Mucosa of descending colon (tissue), 3 donors: ENCODE results near the gene BTBD16. TPM values are rescaled to one million over a fixed set of nuclear protein-coding genes. Genes with fewer than 3 reads are reported as not detected.
A peak's percentile ranks its signal among the peaks of the same experiment; 100 is the strongest.

Experiments
- ATAC-seq: fragments of 200-7000 bp; cut with Tn5 transposase; one replicate; pipeline ENCODE4 v1.9.1; 2020; ENCODE audit warnings: mild to moderate bottlenecking, moderate library complexity
- DNase-seq, 3 donors: peaks; one replicate each; pipeline ENCODE4 v3.0.0-alpha.2; 2020
- H3K36me3 ChIP-seq: fragments of 200-600 bp; one replicate; pipeline ENCODE4 v1.8.0; 2021; ENCODE audit warnings: low read depth, mild to moderate bottlenecking
- H3K4me1 ChIP-seq: fragments of 200-600 bp; one replicate; pipeline ENCODE4 v1.8.0; 2021; ENCODE audit warnings: low read depth, mild to moderate bottlenecking
- H3K4me3 ChIP-seq: fragments of 200-600 bp; one replicate; pipeline ENCODE4 v1.8.0; 2021; ENCODE audit warnings: mild to moderate bottlenecking
- H3K9me3 ChIP-seq: fragments of 200-600 bp; one replicate; pipeline ENCODE4 v1.8.0; 2021; ENCODE audit warnings: mild to moderate bottlenecking
- CTCF ChIP-seq: fragments of 200-600 bp; IDR thresholded peaks from one replicate; pipeline ENCODE4 v1.8.0; 2022; ENCODE audit warnings: antibody characterized with exemption, mild to moderate bottlenecking
- intact Hi-C, 2 donors: fragments of 100-400 bp; cut with DNase I in 1 of 2; cut with micrococcal nuclease in 1 of 2; formaldehyde crosslinking; loops; one replicate each; pipeline versions ENCODE4 v1.11.0 to v1.11.1; 2022; cut with DNase I, micrococcal nuclease
- total RNA-seq, 3 donors: library from RNA; stranded (reverse); fragmentation: NEBNext Ultra II Directional in 2 of 3; extraction: Animal tissue kit (Norgen Biotek cat#: 25700) in 2 of 3; gene quantifications; one replicate each; pipeline versions ENCODE4 v1.2.1 to v1.2.4, GENCODE V29; 2021 to 2023
- donor health status: DM: no; HTN: no; CAD: no; lungs with moderate emphysema.
- donor health status: DM: no; HTN: no; CAD: no.
- donor health status: DM: no; HTN: yes; CAD: no.

BTBD16 gene
- total RNA-seq, 3 donors from 2014 or later = 0.16 to 0.60 (median 0.26) TPM

DNA sequence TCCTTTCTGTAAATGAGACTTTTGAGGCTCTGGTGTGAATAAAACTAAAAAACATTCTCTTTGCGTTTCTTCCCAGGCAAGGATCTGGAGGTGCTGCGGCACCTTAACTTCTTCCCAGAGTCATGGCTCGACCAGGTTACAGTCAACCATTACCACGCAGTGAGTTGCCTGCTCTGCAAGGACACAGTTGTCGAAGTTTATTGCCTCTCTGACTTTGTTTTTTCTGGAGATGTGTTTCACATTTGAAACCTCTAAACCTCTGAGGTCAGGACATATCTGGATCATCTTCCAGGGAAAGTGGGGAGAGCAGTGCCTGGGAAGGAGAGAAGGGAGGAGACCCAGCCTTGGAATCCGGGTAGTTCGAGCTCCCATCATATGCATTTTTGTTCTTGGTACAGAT, 60.0 kb downstream of the BTBD16 start:
- H3K4me1 ChIP-seq = no peaks in the 10 kb centered on the region
- intact Hi-C loops = no loop called here
- no peak overlapping the region for H3K4me3 ChIP-seq
- no peaks in the 10 kb centered on the region for H3K36me3 ChIP-seq
- peak; percentile 9 for ATAC-seq
- H3K9me3 ChIP-seq = no peaks in the 10 kb centered on the region
- TF ChIP-seq CTCF = no peak
- DNase-seq = no peak

- no peak for TF ChIP-seq CTCF
- H3K36me3 ChIP-seq = no peaks in the 10 kb centered on the region
- H3K4me1 ChIP-seq = no peaks in the 10 kb centered on the region
- peak; percentile 84 for ATAC-seq
- H3K4me3 ChIP-seq = no peak overlapping the region
- H3K9me3 ChIP-seq = no peaks in the 10 kb centered on the region
- intact Hi-C loops = no loop called here
- no peak for DNase-seq
Observed at GRCh38 chr10:122331615-122332446, 60.7 kb downstream of the BTBD16 start.

GRCh38 chr10:122333037-122333436, 61.9 kb downstream of the BTBD16 start:
- H3K9me3 ChIP-seq = no peaks in the 10 kb centered on the region
- TF ChIP-seq CTCF = no peak
- ATAC-seq (no peak), DNase-seq (no peak)
- no peaks in the 10 kb centered on the region for H3K36me3 ChIP-seq
- H3K4me3 ChIP-seq = no peak overlapping the region
- peaks cover 2% of the 10 kb centered on the region for H3K4me1 ChIP-seq
- intact Hi-C loops = no loop called here

GRCh38 chr10:122336332-122336731, 65.2 kb downstream of the BTBD16 start:
- Histone ChIP-seq H3K9me3 (no peaks in the 10 kb centered on the region), H3K4me3 (no peak overlapping the region), H3K4me1 (peaks cover 5% of the 10 kb centered on the region), H3K36me3 (no peaks in the 10 kb centered on the region)
- intact Hi-C loops = no loop called here
- no peak for TF ChIP-seq CTCF
- no peak for ATAC-seq
- DNase-seq = no peak

DNA sequence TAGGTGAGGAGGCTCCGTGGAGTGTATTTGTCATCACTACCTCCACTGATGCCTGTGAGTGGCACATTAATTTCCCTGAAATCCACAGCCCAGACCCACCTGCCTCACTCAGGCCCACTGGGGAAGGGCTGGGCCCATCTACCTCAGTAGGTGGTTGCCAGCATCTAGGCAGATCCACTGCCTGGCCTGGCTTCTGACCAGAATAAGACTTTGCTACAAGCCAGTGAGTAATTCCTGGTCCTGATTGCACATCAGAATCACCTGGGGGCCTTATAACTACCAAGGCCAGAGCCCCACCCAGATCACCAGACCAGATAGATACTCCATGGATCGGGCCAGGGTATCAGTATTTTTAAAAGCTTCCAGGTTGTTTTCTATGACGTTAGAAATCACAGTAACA, 65.9 kb downstream of the BTBD16 start:
- TF ChIP-seq CTCF = no peak
- intact Hi-C loops = no loop called here
- Histone ChIP-seq H3K9me3 (no peaks in the 10 kb centered on the region), H3K4me1 (peaks cover 5% of the 10 kb centered on the region), H3K4me3 (no peak overlapping the region), H3K36me3 (no peaks in the 10 kb centered on the region)
- ATAC-seq (no peak), DNase-seq (no peak)
